Right atrium auricular region (tissue), 2 donors: ENCODE data around the gene DMRT1. TPM values are rescaled to one million over a fixed set of nuclear protein-coding genes. Genes with fewer than 3 reads are reported as not detected.
"Not testable (repeated sequence)": the region's sequence is repeated elsewhere in the genome, so short reads cannot be mapped to it uniquely, and the experiment has no call there.

ENCODE experiments used
- DNase-seq: peaks from one replicate; pipeline ENCODE4 v3.0.0-alpha.2; 2019; ENCODE audit warnings: low spot score
- H3K27ac ChIP-seq, 2 donors: fragments of 200-600 bp; sonication (generic); 1 replicate in 1 of 2; 2 replicates in 1 of 2; pipeline ENCODE4 v1.5.1; 2016 to 2019
- H3K27me3 ChIP-seq, 2 donors: fragments of 200-600 bp; sonication (generic); one replicate each; pipeline versions ENCODE4 v1.5.1 to v1.6.0; 2017 to 2019
- H3K36me3 ChIP-seq: fragments of 200-600 bp; sonication (generic); one replicate; pipeline ENCODE4 v1.5.1; 2016
- H3K4me1 ChIP-seq, 2 donors: fragments of 200-600 bp; sonication (generic); one replicate each; pipeline versions ENCODE4 v1.5.1 to v1.6.0; 2017 to 2019
- H3K4me3 ChIP-seq, 2 donors: fragments of 200-600 bp; sonication (generic); 1 replicate in 1 of 2; 2 replicates in 1 of 2; pipeline ENCODE4 v1.5.1; 2017 to 2019; ENCODE audit warnings: mild to moderate bottlenecking in 1 of 2, moderate library complexity in 1 of 2
- H3K9me3 ChIP-seq, 2 donors: fragments of 200-600 bp; sonication (generic); one replicate each; pipeline ENCODE4 v1.5.1; 2019
- total RNA-seq, 2 donors: library from RNA; depleted of rRNA; stranded (reverse); fragments of >200 nt; gene quantifications; one replicate each; pipeline ENCODE4 v1.1.0, GENCODE V29; 2016
- TF ChIP-seq, protein P1 (sequence below), 2 donors: fragments of 200-600 bp; sonication (generic); IDR thresholded peaks; one replicate each; pipeline ENCODE4 v1.5.1; 2019; ENCODE audit warnings: antibody characterized with exemption in 2 of 2

The DMRT1 gene
- total RNA-seq, 2 donors from 2014 or later, result not detected

DNA sequence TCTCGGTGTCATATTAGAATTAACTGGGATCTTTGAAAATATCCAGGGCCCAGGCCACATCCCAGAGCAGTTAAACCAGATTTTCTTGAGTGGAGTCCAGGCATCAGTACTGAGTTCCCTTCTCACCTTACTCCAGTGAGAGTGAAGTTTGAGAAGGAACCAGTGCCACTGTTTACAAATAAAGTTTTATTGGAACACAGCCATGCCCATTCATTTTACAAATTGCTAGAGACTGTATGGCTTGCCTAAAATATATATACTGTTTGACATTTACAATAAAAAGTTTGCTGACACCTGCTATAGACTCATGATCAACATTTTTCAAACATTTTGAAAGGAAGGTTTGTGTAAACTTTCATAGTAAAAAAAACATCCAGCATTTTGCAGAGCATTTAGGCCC is 71.3 kb downstream of the DMRT1 start:
- no peak for DNase-seq
- no peaks in the 10 kb centered on the region for H3K9me3 ChIP-seq
- no peak overlapping the region for H3K4me3 ChIP-seq
- TF ChIP-seq, protein P1, sequence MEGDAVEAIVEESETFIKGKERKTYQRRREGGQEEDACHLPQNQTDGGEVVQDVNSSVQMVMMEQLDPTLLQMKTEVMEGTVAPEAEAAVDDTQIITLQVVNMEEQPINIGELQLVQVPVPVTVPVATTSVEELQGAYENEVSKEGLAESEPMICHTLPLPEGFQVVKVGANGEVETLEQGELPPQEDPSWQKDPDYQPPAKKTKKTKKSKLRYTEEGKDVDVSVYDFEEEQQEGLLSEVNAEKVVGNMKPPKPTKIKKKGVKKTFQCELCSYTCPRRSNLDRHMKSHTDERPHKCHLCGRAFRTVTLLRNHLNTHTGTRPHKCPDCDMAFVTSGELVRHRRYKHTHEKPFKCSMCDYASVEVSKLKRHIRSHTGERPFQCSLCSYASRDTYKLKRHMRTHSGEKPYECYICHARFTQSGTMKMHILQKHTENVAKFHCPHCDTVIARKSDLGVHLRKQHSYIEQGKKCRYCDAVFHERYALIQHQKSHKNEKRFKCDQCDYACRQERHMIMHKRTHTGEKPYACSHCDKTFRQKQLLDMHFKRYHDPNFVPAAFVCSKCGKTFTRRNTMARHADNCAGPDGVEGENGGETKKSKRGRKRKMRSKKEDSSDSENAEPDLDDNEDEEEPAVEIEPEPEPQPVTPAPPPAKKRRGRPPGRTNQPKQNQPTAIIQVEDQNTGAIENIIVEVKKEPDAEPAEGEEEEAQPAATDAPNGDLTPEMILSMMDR (IDR thresholded peaks at IDR 0.05), result no peak
- no peaks in the 10 kb centered on the region for H3K4me1 ChIP-seq
- H3K27ac ChIP-seq, result no peak overlapping the region
- H3K36me3 ChIP-seq, result no peaks in the 10 kb centered on the region
- H3K27me3 ChIP-seq, result no peaks in the 10 kb centered on the region

DNA sequence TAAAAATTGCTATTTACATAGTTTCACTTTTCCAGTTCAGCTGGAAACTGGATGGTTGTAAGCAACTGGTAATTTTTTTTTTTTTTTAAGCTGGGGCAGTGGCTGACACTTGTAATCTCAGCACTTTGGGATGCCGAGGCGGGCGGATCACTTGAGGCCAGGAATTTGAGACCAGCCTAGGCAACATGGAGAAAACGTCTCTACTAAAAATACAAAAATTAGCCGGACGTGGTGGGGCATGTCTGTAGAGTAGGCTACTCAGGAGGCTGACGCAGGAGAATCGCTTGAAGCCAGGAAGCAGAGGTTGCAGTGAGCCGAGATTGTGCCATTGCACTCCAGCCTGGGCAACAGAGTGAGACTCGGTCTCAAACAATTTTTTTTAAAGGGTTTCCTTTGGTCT is 72.0 kb downstream of the DMRT1 start:
- H3K27me3 ChIP-seq, H3K36me3 ChIP-seq, H3K9me3 ChIP-seq, H3K4me3 ChIP-seq, H3K27ac ChIP-seq, DNase-seq, H3K4me1 ChIP-seq: not testable (repeated sequence)

DNA sequence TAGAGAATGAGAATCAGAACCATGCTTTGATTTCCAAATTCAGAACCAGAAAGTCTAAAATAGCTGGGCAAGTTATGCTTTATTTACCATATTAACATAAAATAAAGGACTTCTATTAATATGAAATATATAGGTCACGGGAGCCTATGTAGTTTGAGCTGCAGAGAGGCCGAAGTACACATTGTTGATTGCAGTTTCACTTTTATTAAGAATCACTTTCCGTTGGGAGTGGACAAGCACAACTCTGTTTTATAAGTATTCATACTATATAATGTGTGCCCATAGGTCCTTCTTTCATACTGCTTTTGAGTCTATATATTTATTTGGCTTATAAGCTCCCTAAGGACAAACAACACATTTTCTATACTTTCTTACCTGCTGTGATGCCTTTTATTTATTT is 76.2 kb downstream of the DMRT1 start:
- Histone ChIP-seq H3K27me3 (no peaks in the 10 kb centered on the region), H3K4me3 (no peak overlapping the region), H3K4me1 (no peaks in the 10 kb centered on the region), H3K9me3 (no peaks in the 10 kb centered on the region), H3K36me3 (no peaks in the 10 kb centered on the region), H3K27ac (no peak overlapping the region)
- TF ChIP-seq, protein P1 (IDR thresholded peaks at IDR 0.05), result no peak
- DNase-seq, result no peak

DNA sequence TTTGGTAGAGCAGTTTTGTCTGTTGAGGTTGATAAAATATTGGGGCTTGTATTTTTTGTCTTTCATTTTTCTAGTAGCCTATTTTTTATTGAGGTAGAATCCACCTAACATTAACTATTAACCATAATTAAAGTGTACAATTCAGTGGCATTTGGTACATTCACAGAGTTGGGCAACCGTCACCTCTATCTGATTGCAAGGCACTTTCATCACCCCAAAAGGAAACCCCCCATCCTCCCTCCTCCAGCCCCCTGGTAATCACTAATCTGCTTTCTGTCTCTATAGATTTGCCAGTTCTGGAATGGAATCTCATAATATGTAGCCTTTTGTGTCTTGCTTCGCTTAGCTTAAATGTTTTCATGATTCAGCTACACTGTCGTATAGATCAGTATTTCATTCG is 79.4 kb downstream of the DMRT1 start:
- TF ChIP-seq, protein P1 (IDR thresholded peaks at IDR 0.05), result no peak

DNA sequence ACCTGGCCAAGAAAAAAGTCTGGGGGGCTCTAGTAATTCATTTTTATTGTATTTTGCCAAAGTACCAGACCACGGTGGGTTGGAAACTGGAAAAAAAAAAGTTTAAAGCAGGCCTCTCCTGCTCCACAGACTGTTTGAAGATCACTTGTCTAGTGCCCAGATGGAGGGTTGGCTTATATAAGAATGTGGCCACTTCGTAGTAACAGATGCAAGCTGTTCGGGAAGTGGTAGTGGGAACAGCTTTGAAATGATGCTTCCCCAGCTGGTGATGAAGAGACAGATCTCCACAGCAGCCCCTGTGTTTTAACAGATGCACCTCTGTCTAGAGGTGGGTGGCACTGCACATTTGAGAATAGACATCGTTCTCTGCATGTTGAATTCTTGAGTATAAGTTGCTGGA is 80.7 kb downstream of the DMRT1 start:
- Histone ChIP-seq H3K27ac (no peak overlapping the region), H3K36me3 (no peaks in the 10 kb centered on the region), H3K4me1 (no peaks in the 10 kb centered on the region), H3K9me3 (no peaks in the 10 kb centered on the region), H3K4me3 (no peak overlapping the region), H3K27me3 (no peaks in the 10 kb centered on the region)
- no peak for DNase-seq
- TF ChIP-seq, protein P1 (IDR thresholded peaks at IDR 0.05), result no peak

More for the DNA sequence above, 79.4 kb downstream of the DMRT1 start:
- H3K4me1 ChIP-seq, result no peaks in the 10 kb centered on the region
- no peaks in the 10 kb centered on the region for H3K27me3 ChIP-seq
- H3K36me3 ChIP-seq, result no peaks in the 10 kb centered on the region
- H3K4me3 ChIP-seq, result no peak overlapping the region
- H3K9me3 ChIP-seq, result no peaks in the 10 kb centered on the region
- no peak for DNase-seq
- no peak overlapping the region for H3K27ac ChIP-seq

DNA sequence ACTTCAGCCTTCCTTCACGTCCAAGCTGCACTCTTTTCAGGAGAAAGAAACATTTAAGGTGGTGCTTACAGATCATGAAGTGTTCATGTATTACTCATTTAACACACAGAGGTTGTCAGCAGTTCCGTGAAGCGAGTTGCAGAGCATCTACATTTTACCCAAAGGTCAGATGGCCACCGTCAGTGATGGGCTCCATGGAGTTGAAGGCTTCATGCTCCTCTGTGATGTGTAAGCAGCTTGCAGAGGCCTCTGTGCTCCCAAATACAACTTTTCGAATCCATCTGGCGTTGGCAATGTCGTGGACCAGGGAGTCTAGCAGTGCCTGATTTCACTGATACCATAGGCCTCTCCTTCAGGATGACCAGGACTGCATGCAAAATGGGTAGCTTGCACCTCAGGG is 81.2 kb downstream of the DMRT1 start:
- Histone ChIP-seq H3K36me3 (no peaks in the 10 kb centered on the region), H3K9me3 (no peaks in the 10 kb centered on the region), H3K27ac (no peak overlapping the region), H3K27me3 (no peaks in the 10 kb centered on the region), H3K4me3 (no peak overlapping the region), H3K4me1 (no peaks in the 10 kb centered on the region)
- TF ChIP-seq, protein P1 (IDR thresholded peaks at IDR 0.05), result no peak
- no peak for DNase-seq
